GM23338 (cell line): Measurements from ENCODE around the gene TNPO3.

Experiments used
- CREB1 ChIP-seq: fragments of 250-450 bp; sonication (Bioruptor Pico); IDR thresholded peaks from 2 replicates; pipeline ENCODE4 v1.5.0; 2020; ENCODE audit warnings: low read depth, mild to moderate bottlenecking, moderate library complexity
- EZH2 ChIP-seq: fragments of 200-600 bp; sonication (generic); IDR thresholded peaks from one replicate; pipeline ENCODE4 v1.8.0; 2017; ENCODE audit warnings: antibody characterized with exemption, mild to moderate bottlenecking, low read depth; ENCODE audit not compliant: unreplicated experiment
- EZH2phosphoT487 ChIP-seq: fragments of 200-600 bp; sonication (generic); IDR thresholded peaks from one replicate; pipeline ENCODE4 v1.8.1; 2018; ENCODE audit warnings: antibody characterized with exemption; ENCODE audit not compliant: unreplicated experiment
- NANOG ChIP-seq: IDR thresholded peaks from 2 replicates; pipeline ENCODE4 v1.6.1; 2016; ENCODE audit warnings: antibody characterized with exemption, borderline replicate concordance
- POLR2AphosphoS5 ChIP-seq: IDR thresholded peaks from 2 replicates; pipeline ENCODE4 v1.6.1; 2016; ENCODE audit warnings: antibody characterized with exemption, low read depth
- ZNF114 ChIP-seq: fragments of 250-450 bp; sonication (Bioruptor Pico); IDR thresholded peaks from 2 replicates; pipeline ENCODE4 v1.5.0; 2020; ENCODE audit warnings: mild to moderate bottlenecking, moderate library complexity
- TF ChIP-seq, protein P1 (sequence below): IDR thresholded peaks from one replicate; pipeline ENCODE4 v1.6.1; 2018; ENCODE audit warnings: antibody characterized with exemption; ENCODE audit not compliant: unreplicated experiment
- TF ChIP-seq, protein P2 (sequence below), 2 experiments: fragments of 200-600 bp in 1 of 2; sonication (generic) in 1 of 2; conservative IDR thresholded peaks; 2 replicates each; pipeline versions ENCODE4 v1.5.1 to v1.6.1; 2016 to 2017; ENCODE audit warnings: antibody characterized with exemption in 2 of 2, low read depth in 2 of 2, mild to moderate bottlenecking in 2 of 2, moderate library complexity in 1 of 2
- TF ChIP-seq, protein P3 (sequence below): IDR thresholded peaks from 2 replicates; pipeline ENCODE4 v1.6.1; 2016; ENCODE audit warnings: antibody characterized with exemption

DNA sequence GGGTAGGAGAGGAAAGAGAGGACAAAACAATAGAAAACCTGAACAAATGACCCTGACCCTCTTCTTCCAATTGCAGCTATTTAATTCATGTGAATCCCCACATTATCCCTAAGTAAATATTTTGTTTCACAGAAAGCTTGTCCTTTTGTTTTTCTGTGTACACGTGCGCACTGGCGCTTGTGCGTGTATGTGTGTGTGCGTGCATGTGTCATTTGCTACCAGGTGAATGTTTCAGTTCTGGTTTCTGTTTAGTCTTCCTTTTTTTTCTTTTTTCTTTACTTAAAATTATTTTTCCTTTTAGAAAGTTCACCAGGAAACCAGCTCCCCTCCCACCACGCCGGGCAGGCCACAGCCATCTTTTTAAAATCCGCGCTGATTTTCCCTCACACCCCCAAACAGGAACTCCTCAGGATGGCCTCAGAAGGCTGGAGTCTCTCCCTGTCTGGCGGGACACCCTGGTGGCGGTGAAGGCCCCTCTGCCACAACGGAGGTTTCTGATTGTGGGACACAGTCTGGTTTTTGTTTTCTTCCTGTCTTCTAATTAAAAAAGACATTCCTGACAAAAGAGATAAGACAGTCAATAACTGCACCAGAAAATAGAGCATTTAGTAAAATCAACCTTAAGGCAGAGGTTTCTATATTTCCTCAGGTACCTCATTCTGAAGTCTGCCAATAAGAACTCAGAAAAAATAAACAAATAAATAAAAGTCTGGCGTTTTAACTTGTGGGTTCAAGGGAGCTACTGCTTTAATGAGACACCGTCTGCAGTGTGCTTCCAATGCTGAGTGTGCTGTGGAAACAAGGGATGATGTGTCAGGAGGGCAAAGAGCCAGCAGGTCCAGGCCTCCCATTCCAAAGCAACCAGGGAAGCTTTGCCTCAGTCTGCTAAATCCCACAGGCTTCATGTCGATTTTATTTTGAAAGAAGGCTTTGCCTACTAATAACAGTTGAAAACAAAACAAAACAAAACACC is 99.8 kb downstream of the TNPO3 start:
- TF ChIP-seq, protein P1, sequence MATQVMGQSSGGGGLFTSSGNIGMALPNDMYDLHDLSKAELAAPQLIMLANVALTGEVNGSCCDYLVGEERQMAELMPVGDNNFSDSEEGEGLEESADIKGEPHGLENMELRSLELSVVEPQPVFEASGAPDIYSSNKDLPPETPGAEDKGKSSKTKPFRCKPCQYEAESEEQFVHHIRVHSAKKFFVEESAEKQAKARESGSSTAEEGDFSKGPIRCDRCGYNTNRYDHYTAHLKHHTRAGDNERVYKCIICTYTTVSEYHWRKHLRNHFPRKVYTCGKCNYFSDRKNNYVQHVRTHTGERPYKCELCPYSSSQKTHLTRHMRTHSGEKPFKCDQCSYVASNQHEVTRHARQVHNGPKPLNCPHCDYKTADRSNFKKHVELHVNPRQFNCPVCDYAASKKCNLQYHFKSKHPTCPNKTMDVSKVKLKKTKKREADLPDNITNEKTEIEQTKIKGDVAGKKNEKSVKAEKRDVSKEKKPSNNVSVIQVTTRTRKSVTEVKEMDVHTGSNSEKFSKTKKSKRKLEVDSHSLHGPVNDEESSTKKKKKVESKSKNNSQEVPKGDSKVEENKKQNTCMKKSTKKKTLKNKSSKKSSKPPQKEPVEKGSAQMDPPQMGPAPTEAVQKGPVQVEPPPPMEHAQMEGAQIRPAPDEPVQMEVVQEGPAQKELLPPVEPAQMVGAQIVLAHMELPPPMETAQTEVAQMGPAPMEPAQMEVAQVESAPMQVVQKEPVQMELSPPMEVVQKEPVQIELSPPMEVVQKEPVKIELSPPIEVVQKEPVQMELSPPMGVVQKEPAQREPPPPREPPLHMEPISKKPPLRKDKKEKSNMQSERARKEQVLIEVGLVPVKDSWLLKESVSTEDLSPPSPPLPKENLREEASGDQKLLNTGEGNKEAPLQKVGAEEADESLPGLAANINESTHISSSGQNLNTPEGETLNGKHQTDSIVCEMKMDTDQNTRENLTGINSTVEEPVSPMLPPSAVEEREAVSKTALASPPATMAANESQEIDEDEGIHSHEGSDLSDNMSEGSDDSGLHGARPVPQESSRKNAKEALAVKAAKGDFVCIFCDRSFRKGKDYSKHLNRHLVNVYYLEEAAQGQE = no peak
- TF ChIP-seq, protein P2, sequence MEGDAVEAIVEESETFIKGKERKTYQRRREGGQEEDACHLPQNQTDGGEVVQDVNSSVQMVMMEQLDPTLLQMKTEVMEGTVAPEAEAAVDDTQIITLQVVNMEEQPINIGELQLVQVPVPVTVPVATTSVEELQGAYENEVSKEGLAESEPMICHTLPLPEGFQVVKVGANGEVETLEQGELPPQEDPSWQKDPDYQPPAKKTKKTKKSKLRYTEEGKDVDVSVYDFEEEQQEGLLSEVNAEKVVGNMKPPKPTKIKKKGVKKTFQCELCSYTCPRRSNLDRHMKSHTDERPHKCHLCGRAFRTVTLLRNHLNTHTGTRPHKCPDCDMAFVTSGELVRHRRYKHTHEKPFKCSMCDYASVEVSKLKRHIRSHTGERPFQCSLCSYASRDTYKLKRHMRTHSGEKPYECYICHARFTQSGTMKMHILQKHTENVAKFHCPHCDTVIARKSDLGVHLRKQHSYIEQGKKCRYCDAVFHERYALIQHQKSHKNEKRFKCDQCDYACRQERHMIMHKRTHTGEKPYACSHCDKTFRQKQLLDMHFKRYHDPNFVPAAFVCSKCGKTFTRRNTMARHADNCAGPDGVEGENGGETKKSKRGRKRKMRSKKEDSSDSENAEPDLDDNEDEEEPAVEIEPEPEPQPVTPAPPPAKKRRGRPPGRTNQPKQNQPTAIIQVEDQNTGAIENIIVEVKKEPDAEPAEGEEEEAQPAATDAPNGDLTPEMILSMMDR (conservative IDR thresholded peaks at IDR 0.05; ENCODE audit: low read depth in 2 of 2) = peak; percentile 46 to 51; a peak in 3 of 4 replicates
- TF ChIP-seq EZH2phosphoT487 (no peak), ZNF114 (CRISPR knock-in tag) (no peak), CREB1 (no peak), EZH2 (no peak), POLR2AphosphoS5 (no peak), NANOG (no peak)
- TF ChIP-seq, protein P3, sequence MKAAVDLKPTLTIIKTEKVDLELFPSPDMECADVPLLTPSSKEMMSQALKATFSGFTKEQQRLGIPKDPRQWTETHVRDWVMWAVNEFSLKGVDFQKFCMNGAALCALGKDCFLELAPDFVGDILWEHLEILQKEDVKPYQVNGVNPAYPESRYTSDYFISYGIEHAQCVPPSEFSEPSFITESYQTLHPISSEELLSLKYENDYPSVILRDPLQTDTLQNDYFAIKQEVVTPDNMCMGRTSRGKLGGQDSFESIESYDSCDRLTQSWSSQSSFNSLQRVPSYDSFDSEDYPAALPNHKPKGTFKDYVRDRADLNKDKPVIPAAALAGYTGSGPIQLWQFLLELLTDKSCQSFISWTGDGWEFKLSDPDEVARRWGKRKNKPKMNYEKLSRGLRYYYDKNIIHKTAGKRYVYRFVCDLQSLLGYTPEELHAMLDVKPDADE = no peak
